Limb (tissue), 2 donors: ENCODE data around the gene SH3PXD2A.
"Not testable (repeated sequence)": the region's sequence is repeated elsewhere in the genome, so short reads cannot be mapped to it uniquely, and the experiment has no call there.

Experiments used
- DNase-seq, 2 donors: peaks; one replicate each; pipeline ENCODE4 v3.0.0-alpha.2; 2016; ENCODE audit errors: extremely low spot score in 2 of 2

The SH3PXD2A gene

DNA sequence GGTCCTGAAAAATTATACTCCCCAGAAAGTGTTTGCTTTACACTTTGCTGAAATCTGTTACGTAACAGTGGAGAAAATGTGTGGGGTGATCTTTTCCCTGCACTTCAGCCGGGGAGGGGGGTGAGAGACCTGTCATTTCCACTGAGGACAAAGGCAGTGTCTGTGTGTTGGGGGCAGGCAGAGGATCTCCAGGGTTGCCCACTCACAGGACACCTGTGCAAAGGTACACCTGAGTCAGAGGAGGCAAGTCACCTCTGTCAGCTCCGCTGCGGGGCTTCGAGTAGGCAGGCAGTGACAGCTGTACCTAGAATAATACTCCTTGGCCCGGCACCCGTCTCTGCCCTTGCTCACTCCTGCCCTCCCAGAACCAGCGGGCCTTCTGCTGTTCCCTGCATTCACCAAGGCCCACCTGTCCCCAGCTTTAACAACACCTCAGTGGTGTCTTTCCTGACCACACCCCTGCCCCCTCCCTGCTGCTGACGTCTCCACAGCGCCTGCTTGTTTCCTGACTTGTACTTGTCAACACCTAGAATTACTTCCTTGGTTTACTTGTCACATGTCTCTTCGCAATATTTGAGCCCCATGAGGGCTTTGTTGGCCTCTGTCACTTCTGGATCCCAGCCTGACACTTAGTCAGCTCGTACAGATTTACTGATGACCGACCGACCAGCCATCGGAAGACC, 202.6 kb downstream of the SH3PXD2A start:
- DNase-seq = no peak

GRCh38 chr10:103651783-103652476, 203.4 kb downstream of the SH3PXD2A start:
- DNase-seq = no peak

DNA sequence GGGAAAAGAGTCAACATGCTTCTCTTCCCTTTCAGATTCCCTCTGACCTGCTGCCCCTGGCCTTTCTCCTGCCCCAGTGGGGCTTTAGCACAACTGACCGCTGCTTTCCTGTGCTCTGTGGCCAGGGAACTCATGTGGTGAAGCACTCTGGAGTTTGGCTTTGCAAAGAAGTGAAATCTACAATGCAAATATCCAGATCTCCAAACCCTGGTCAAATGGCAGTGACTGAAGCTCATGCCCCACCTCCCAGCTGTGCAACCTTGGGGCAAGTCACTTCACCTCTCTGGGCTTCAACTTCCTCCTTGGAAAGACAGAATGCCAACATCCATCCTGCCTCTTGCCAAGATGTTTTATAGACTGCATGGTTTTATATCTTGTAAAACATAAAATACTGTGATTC, 204.0 kb downstream of the SH3PXD2A start:
- DNase-seq = no peak

- DNase-seq = no peak
Measured at GRCh38 chr10:103649654-103650423, 205.5 kb downstream of the SH3PXD2A start.

- DNase-seq = no peak
Measured at GRCh38 chr10:103648636-103649532, 206.5 kb downstream of the SH3PXD2A start.

DNA sequence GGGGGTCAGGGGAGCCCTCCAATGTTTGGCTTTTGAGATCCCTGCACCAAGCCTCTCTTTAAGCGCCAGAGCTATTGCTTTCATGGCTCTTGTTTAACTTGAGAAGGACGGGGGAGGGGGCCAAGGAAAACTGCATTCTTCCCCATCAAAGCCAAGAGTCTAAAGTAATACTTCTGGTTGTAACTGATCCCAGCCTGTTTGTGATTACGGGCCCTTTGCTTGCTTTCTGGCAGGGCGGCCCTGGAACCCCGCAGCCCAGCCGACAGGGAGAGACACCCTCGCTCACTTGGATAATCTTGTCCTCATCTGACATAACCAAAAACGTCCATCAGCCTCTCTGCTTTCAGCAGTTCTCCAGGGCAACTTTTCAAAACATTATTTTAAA, 207.1 kb downstream of the SH3PXD2A start:
- DNase-seq = no peak

DNA sequence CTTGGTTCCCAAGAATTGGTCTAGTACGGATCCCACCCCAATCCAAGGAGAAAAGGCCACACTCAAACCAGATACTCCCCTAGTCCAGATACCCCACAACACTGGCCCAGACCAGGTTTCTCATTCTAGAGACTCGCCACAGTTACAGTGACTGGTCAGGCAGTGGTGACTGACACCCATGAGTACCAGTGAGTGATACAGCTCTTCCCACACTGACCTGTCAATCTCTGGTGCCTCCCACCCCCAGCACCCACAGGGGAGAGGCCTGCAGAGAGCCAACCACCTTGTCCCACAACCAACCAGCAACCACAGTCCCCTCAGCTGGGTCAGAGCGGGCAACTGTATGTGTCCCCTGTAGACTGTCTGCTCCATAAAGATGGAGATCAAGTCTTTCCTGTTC, 209.1 kb downstream of the SH3PXD2A start:
- no peak for DNase-seq

GRCh38 chr10:103645141-103646054, 210.0 kb downstream of the SH3PXD2A start:
- no peak for DNase-seq

GRCh38 chr10:103643381-103643780, 212.0 kb downstream of the SH3PXD2A start:
- no peak for DNase-seq

DNA sequence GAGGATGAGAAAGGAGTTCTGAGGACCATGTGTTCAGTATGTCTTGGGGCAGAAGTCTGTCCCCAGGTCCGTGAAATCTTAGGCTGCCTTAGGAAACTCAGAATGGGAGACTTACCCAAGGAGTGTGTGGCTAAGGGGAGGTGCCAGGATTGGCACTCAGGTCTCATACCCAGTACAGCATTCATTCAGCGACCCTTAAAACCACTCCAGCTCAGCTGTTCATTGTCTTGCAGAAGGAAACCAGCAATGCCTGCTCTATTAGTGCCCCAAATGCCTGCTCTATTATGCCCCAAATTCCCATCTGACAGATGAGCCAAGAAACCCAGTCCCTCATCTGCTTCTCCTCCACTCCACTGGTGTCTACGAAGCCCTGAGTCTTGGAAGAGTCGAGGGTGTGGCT, 214.1 kb downstream of the SH3PXD2A start:
- no peak for DNase-seq

DNA sequence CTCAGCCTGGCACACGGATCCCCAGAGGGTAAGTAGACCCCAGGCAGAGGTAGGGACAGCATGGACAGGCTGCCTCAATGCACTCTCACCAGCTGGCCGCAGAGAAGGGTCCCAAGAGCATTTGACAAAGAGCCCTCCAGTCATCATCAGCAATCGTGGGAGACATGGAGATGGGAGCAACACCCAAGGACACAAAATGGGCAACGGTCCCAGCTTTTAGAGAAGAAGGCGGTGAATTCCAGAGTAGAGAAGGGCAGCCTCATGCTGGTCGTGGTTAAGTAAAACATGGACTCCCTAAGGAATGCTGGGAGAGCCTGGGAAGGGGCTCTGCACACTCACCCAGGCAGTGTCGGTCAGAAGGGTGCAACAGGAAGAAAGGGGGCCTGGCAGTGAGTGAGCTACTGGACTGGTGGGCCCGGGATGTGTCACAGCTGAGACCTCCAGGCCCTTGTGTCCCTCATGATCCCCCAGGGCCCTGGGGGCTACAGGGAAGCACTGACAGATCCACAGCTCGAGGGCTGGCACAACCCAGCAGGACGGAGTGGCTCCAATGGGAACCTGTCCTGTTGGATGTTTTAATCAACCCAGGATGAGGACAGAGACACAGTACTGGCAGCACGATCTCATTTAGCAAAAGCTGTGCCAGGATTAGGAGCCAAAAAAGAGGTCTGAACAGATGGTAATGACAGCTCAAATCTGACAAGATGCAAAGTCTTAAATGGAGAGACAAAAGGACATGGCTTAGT, 214.8 kb downstream of the SH3PXD2A start:
- no peak for DNase-seq

GRCh38 chr10:103638948-103639347, 216.4 kb downstream of the SH3PXD2A start:
- DNase-seq = no peak

DNA sequence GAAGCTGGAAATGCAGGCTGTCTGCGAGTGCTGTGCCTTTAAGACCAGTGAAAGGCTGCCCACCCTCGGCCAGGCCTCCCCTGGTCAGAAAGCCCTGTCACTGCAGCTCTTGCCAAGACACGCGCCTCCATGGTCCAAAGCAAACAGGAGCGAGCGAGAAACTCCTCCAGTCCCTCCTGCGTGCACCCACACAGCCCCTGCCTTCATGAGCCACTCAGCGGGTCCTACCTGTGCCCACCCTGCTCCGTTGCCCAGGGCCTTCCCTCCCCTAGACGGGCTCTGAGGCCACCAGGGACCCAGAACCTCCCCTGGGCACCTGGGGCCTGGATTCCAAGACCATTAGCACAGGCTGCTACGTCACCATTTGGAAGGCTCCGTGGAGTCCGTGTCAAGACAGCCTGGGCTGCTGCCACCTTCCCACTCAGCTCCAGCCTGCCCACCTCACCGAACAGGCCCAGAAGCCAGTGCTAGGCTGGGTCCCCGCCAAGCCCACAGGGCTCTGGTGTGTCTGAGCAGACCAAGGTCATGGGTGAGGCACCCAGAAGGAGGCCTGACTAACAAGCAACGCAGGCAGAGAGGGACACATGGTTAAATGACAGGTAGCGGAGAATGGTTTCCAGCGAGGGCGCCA, 217.3 kb downstream of the SH3PXD2A start:
- peak in 1 of 2 donors; percentile 76 for DNase-seq

DNA sequence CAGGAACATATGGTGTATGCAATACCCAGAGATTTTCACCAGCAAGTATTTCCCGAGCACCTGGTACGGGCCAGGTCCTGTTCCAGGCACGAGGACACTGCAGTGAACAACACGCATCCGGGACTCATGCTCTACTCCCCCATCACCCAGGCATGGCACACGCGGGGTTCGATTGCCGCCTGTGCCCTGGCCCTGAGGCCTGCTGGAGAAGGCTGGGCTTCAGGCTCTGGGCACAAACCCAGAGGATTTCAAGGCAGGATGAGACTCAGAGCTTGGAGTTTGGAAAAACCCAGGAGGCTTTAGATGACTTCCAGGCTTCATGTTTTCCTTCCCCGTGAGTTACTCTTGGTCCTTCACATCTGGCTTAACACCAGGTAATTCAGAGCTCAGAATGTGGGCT, 218.4 kb downstream of the SH3PXD2A start:
- no peak for DNase-seq

DNA sequence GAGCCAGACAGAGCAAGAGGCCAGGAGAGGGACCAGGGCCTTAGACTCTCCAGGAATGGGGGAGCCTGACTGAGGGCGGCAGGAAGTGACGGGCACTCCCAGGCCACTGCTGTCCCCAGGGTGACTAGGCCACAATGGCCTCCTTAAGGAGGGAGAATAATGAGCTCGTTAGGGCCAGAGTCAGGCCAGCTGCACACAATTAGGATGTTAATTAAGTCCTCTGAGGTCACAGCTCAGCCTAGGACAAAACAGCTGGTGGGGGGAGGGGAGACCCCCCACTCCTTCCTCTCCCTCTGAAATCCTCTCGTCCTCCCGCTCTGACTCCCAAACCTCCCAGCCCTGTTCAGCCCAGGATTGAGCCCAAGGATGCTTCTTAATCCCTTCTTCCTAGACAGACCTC, 218.9 kb downstream of the SH3PXD2A start:
- DNase-seq = no peak

GRCh38 chr10:103635580-103635979, 219.8 kb downstream of the SH3PXD2A start:
- DNase-seq = no peak

GRCh38 chr10:103633846-103634245, 221.5 kb downstream of the SH3PXD2A start:
- DNase-seq = no peak

DNA sequence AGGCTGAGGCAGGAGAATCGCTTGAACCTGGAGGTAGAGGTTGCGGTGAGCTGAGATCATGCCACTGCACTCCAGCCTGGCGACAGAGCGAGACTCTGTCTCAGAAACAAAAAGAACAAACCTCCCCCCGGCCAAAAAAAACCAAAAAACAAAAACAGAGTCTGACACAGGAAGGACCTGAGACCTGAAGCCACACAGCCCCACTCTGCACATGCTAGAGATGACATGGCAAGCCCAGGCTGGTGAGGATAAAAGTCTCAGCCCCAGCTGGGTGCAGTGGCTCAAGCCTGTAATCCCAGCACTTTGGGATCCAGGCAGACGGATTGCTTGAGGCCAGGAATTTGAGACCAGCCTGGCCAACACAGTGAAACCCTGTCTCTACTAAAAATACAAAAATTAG, 222.5 kb downstream of the SH3PXD2A start:
- not testable (repeated sequence) for DNase-seq

GRCh38 chr10:103632247-103632642, 223.1 kb downstream of the SH3PXD2A start:
- no peak for DNase-seq
